AG08396 (cell line): ENCODE results near the gene TNRC6B.
"Not testable (repeated sequence)": the region's sequence is repeated elsewhere in the genome, so short reads cannot be mapped to it uniquely, and the experiment has no call there.

Source experiments
- DNase-seq: peaks from one replicate; pipeline ENCODE4 v3.0.0; 2012; ENCODE audit warnings: low spot score, mixed read lengths

The TNRC6B gene

GRCh38 chr22:40364431-40364830, 186.7 kb downstream of the TNRC6B start:
- DNase-seq: no peak

GRCh38 chr22:40366068-40366467, 188.3 kb downstream of the TNRC6B start:
- DNase-seq: no peak

- DNase-seq: no peak
These were observed 189.6 kb downstream of the TNRC6B start for GRCh38 chr22:40367342-40367741.

- no peak for DNase-seq
These were observed 190.3 kb downstream of the TNRC6B start for GRCh38 chr22:40368016-40368415.

- DNase-seq: no peak
These were observed 191.1 kb downstream of the TNRC6B start for GRCh38 chr22:40368836-40369235.

- DNase-seq: no peak
These were observed 196.8 kb downstream of the TNRC6B start for GRCh38 chr22:40374567-40374966.

GRCh38 chr22:40376149-40376548, 198.4 kb downstream of the TNRC6B start:
- no peak for DNase-seq

- no peak for DNase-seq
These were observed 200.2 kb downstream of the TNRC6B start for GRCh38 chr22:40377931-40378330.

GRCh38 chr22:40378448-40378847, 200.7 kb downstream of the TNRC6B start:
- DNase-seq: not testable (repeated sequence)

- DNase-seq: no peak
These were observed 203.7 kb downstream of the TNRC6B start for GRCh38 chr22:40381461-40381860.

GRCh38 chr22:40383905-40384304, 206.2 kb downstream of the TNRC6B start:
- no peak for DNase-seq

GRCh38 chr22:40385036-40385782, 207.5 kb downstream of the TNRC6B start:
- no peak for DNase-seq
